Mesenchymal stem cell (in vitro differentiated cells and primary cell): ENCODE data around the gene KIAA1217.

Experiments used
- DNase-seq: peaks from one replicate; pipeline ENCODE4 v3.0.0-alpha.2; 2013
- H2AFZ ChIP-seq: one replicate; pipeline ENCODE4 v1.6.1; 2013; ENCODE audit warnings: low read depth, mild to moderate bottlenecking, control low read depth, inconsistent platforms, low read length, moderate library complexity
- H2AK5ac ChIP-seq: 2 replicates; pipeline ENCODE4 v1.6.1; 2013; ENCODE audit warnings: low read length, moderate library complexity, mild to moderate bottlenecking, inconsistent platforms; ENCODE audit not compliant: severe bottlenecking
- H2BK120ac ChIP-seq: one replicate; pipeline ENCODE4 v1.6.1; 2013; ENCODE audit warnings: low read depth, mild to moderate bottlenecking, inconsistent platforms, low read length, moderate library complexity
- H2BK12ac ChIP-seq, 2 experiments: one replicate each; pipeline ENCODE4 v1.6.1; 2013; ENCODE audit warnings: inconsistent platforms in 2 of 2, low read length in 2 of 2, mild to moderate bottlenecking in 2 of 2, moderate library complexity in 2 of 2, control low read depth in 1 of 2
- H2BK15ac ChIP-seq: one replicate; pipeline ENCODE4 v1.6.1; 2013; ENCODE audit warnings: mild to moderate bottlenecking, low read depth, inconsistent platforms; ENCODE audit not compliant: poor library complexity, severe bottlenecking
- H2BK5ac ChIP-seq: 2 replicates; pipeline ENCODE4 v1.6.1; 2013; ENCODE audit warnings: low read depth, mild to moderate bottlenecking, low read length, control low read depth, inconsistent platforms; ENCODE audit not compliant: poor library complexity, severe bottlenecking
- H3K14ac ChIP-seq, 2 experiments: one replicate each; pipeline ENCODE4 v1.6.1; 2013; ENCODE audit warnings: inconsistent platforms in 2 of 2, low read length in 2 of 2, control low read depth in 1 of 2, mild to moderate bottlenecking in 1 of 2, moderate library complexity in 1 of 2
- H3K18ac ChIP-seq, 2 experiments: one replicate each; pipeline ENCODE4 v1.6.1; 2013; ENCODE audit warnings: inconsistent platforms in 2 of 2, low read length in 2 of 2, control low read depth in 1 of 2, low read depth in 1 of 2, mild to moderate bottlenecking in 1 of 2
- H3K23ac ChIP-seq, 2 experiments: one replicate each; pipeline ENCODE4 v1.6.1; 2013; ENCODE audit warnings: inconsistent platforms in 2 of 2, low read length in 2 of 2, mild to moderate bottlenecking in 2 of 2, moderate library complexity in 2 of 2, control low read depth in 1 of 2
- H3K27ac ChIP-seq: 2 replicates; pipeline ENCODE4 v1.5.1; 2013; ENCODE audit warnings: mild to moderate bottlenecking, moderate library complexity, low read length, control low read depth, inconsistent platforms; ENCODE audit not compliant: poor library complexity, severe bottlenecking
- H3K27me3 ChIP-seq, 2 experiments: 2 replicates each; pipeline versions ENCODE4 v1.6.1 to v1.7.0; 2013; ENCODE audit warnings: low read length in 2 of 2, mild to moderate bottlenecking in 2 of 2, moderate library complexity in 2 of 2, control low read depth in 1 of 2, inconsistent platforms in 1 of 2; ENCODE audit not compliant: control insufficient read depth in 1 of 2, insufficient read depth in 1 of 2
- H3K36me3 ChIP-seq, 2 experiments: 2 replicates each; pipeline versions ENCODE4 v1.6.1 to v1.7.0; 2013; ENCODE audit warnings: low read length in 2 of 2, control low read depth in 1 of 2, inconsistent platforms in 1 of 2, low read depth in 1 of 2, mild to moderate bottlenecking in 1 of 2; ENCODE audit not compliant: insufficient read depth in 2 of 2, control insufficient read depth in 1 of 2
- H3K4ac ChIP-seq, 2 experiments: one replicate each; pipeline ENCODE4 v1.6.1; 2013; ENCODE audit warnings: inconsistent platforms in 2 of 2, low read length in 2 of 2, mild to moderate bottlenecking in 2 of 2, moderate library complexity in 2 of 2, control low read depth in 1 of 2, low read depth in 1 of 2
- H3K4me1 ChIP-seq: 2 replicates; pipeline ENCODE4 v1.6.1; 2013; ENCODE audit warnings: low read depth, low read length, control low read depth; ENCODE audit not compliant: control insufficient read depth, insufficient read depth
- H3K4me2 ChIP-seq: 2 replicates; pipeline ENCODE4 v1.6.1; 2013; ENCODE audit warnings: low read length, mild to moderate bottlenecking, inconsistent platforms; ENCODE audit not compliant: poor library complexity, severe bottlenecking
- H3K4me3 ChIP-seq, 2 experiments: 2 replicates each; pipeline versions ENCODE4 v1.5.1 to v1.7.0; 2013; ENCODE audit warnings: low read length in 2 of 2, mild to moderate bottlenecking in 2 of 2, control low read depth in 1 of 2, low read depth in 1 of 2; ENCODE audit not compliant: insufficient read depth in 1 of 2
- H3K79me1 ChIP-seq: replicated peaks from 2 replicates; pipeline ENCODE4 v1.6.1; 2013; ENCODE audit warnings: mild to moderate bottlenecking, control low read depth, low read length, inconsistent platforms; ENCODE audit not compliant: poor library complexity, severe bottlenecking
- H3K9ac ChIP-seq: 2 replicates; pipeline ENCODE4 v1.7.0; 2013; ENCODE audit warnings: mild to moderate bottlenecking, low read length, moderate library complexity
- H3K9me3 ChIP-seq: 2 replicates; pipeline ENCODE4 v1.7.0; 2013; ENCODE audit warnings: mild to moderate bottlenecking, low read length; ENCODE audit not compliant: control insufficient read depth
- H4K8ac ChIP-seq: one replicate; pipeline ENCODE4 v1.6.1; 2013; ENCODE audit warnings: inconsistent platforms, mild to moderate bottlenecking, low read length, moderate library complexity
- H4K91ac ChIP-seq: one replicate; pipeline ENCODE4 v1.6.1; 2013; ENCODE audit warnings: mild to moderate bottlenecking, low read length, inconsistent platforms
- WGBS: methylation state at CpG from one replicate; pipeline ENCODE4 v1.1.7; 2013; ENCODE audit warnings: mixed read lengths; 5-methylcytosine and 5-hydroxymethylcytosine counted together

The KIAA1217 gene

GRCh38 chr10:24343686-24344085 lies 134.7 kb downstream of the KIAA1217 start:
- Histone ChIP-seq H2BK120ac (no peak overlapping the region), H3K9ac (peak overlapping the region; percentile 77), H4K91ac (no peak overlapping the region), H3K4me1 (peaks cover 1% of the 10 kb centered on the region), H3K4me3 (peak overlapping the region in 1 of 2 experiments; percentile 17), H2BK5ac (no peak overlapping the region), H3K79me1 (no peaks in the 10 kb centered on the region), H3K27ac (no peak overlapping the region), H2AFZ (no peak overlapping the region), H3K4me2 (no peak overlapping the region), H3K14ac (no peak overlapping the region), H3K4ac (no peak overlapping the region), H3K36me3 (no peaks in the 10 kb centered on the region), H2AK5ac (no peak overlapping the region), H3K18ac (no peak overlapping the region), H4K8ac (no peak overlapping the region), H2BK15ac (no peak overlapping the region), H3K9me3 (no peaks in the 10 kb centered on the region), H3K27me3 (peaks cover 0 to 3% of the 10 kb centered on the region in 2 experiments), H3K23ac (no peak overlapping the region), H2BK12ac (no peak overlapping the region)
- 87% methylated on average over 3 of the region's 4 CpGs for WGBS
- no peak for DNase-seq

- Histone ChIP-seq H3K18ac (no peak overlapping the region), H2BK12ac (no peak overlapping the region), H2AK5ac (no peak overlapping the region), H2AFZ (no peak overlapping the region), H3K23ac (no peak overlapping the region), H3K9ac (peak overlapping the region; percentile 77), H3K79me1 (no peaks in the 10 kb centered on the region), H2BK120ac (no peak overlapping the region), H3K4me1 (peaks cover 1% of the 10 kb centered on the region), H3K4me3 (peak overlapping the region in 1 of 2 experiments; percentile 17), H2BK15ac (no peak overlapping the region), H3K36me3 (no peaks in the 10 kb centered on the region), H3K27me3 (peaks cover 0 to 3% of the 10 kb centered on the region in 2 experiments), H3K9me3 (no peaks in the 10 kb centered on the region), H3K4me2 (no peak overlapping the region), H4K91ac (no peak overlapping the region), H3K27ac (peak overlapping the region; percentile 51), H4K8ac (no peak overlapping the region), H2BK5ac (no peak overlapping the region), H3K14ac (no peak overlapping the region), H3K4ac (no peak overlapping the region)
- peak; percentile 51 for DNase-seq
- WGBS, result 76% methylated on average over 4 of the region's 4 CpGs
Observed at GRCh38 chr10:24344279-24344678, 135.3 kb downstream of the KIAA1217 start.

GRCh38 chr10:24344695-24345463 lies 135.9 kb downstream of the KIAA1217 start:
- no peak for DNase-seq
- H2BK5ac ChIP-seq, result no peak overlapping the region

GRCh38 chr10:24346877-24347519 lies 138.1 kb downstream of the KIAA1217 start:
- Histone ChIP-seq H4K91ac (no peak overlapping the region), H3K4me2 (no peak overlapping the region), H2AK5ac (no peak overlapping the region), H3K79me1 (no peaks in the 10 kb centered on the region), H2BK5ac (no peak overlapping the region), H3K27ac (no peak overlapping the region), H2AFZ (no peak overlapping the region), H3K36me3 (no peaks in the 10 kb centered on the region), H2BK12ac (no peak overlapping the region), H2BK120ac (no peak overlapping the region), H4K8ac (no peak overlapping the region), H3K18ac (no peak overlapping the region), H3K14ac (no peak overlapping the region), H3K9ac (no peak overlapping the region), H2BK15ac (no peak overlapping the region), H3K27me3 (no peaks in the 10 kb centered on the region), H3K4ac (no peak overlapping the region), H3K4me1 (peaks cover 3% of the 10 kb centered on the region), H3K9me3 (no peaks in the 10 kb centered on the region), H3K4me3 (no peak overlapping the region), H3K23ac (no peak overlapping the region)
- DNase-seq, result no peak
- WGBS, result 80% methylated on average over 3 of the region's 5 CpGs

More at GRCh38 chr10:24344695-24345463, 135.9 kb downstream of the KIAA1217 start:
- H3K14ac ChIP-seq, result no peak overlapping the region
- no peak overlapping the region for H3K4ac ChIP-seq
- peak overlapping the region; percentile 40 for H3K27ac ChIP-seq
- H3K4me1 ChIP-seq, result peaks cover 1% of the 10 kb centered on the region
- H3K9me3 ChIP-seq, result no peaks in the 10 kb centered on the region
- H3K9ac ChIP-seq, result peak overlapping the region; percentile 38
- no peak overlapping the region for H2BK15ac ChIP-seq
- no peak overlapping the region for H2AFZ ChIP-seq
- no peaks in the 10 kb centered on the region for H3K36me3 ChIP-seq
- no peak overlapping the region for H2AK5ac ChIP-seq
- no peak overlapping the region for H3K4me3 ChIP-seq
- no peak overlapping the region for H3K4me2 ChIP-seq
- 82% methylated on average over 6 of the region's 7 CpGs for WGBS
- H3K27me3 ChIP-seq, result peaks cover 0 to 3% of the 10 kb centered on the region in 2 experiments
- no peak overlapping the region for H4K91ac ChIP-seq
- no peak overlapping the region for H2BK120ac ChIP-seq
- no peak overlapping the region for H3K23ac ChIP-seq
- H3K79me1 ChIP-seq, result no peaks in the 10 kb centered on the region
- no peak overlapping the region for H3K18ac ChIP-seq
- H2BK12ac ChIP-seq, result no peak overlapping the region
- no peak overlapping the region for H4K8ac ChIP-seq
